Stimulated activated CD8-positive, alpha-beta memory T cell treated with anti-CD3 and anti-CD28 coated beads, Interleukin-7, amount 100 ng/mL, for 24 hours (primary cell): ENCODE results near the gene ABHD10.
"Not testable (repeated sequence)": the region's sequence is repeated elsewhere in the genome, so short reads cannot be mapped to it uniquely, and the experiment has no call there.

ENCODE experiments used
- DNase-seq: peaks from one replicate; pipeline ENCODE4 v3.0.0-alpha.2; 2020; ENCODE audit warnings: low read depth

ABHD10 gene

DNA sequence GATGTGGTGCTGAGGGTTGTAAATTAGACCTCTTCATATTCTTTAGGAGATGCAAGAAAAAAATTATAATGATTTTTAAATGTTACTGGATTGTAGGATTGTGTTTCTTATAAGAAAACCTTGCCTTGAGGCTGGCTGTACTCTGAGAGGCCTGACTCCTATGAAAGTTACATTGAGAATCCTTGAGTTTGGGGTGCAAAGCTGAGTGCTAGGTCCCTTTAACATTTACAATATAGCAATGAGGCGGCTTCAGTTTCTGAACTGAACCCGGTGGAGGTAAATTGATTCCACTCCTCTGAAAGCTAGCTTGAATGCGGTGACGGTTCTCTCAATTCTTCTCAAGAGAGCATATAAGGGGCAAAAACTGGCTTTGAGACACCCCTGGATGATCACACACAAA is 55.6 kb downstream of the ABHD10 start, which contains the start of gene TMPRSS7:
Gene TMPRSS7 (plus strand): TSS at position 301 of the 400 bp plus-strand sequence. CDS start 110 bp downstream, outside the sequence.
- DNase-seq: no peak

DNA sequence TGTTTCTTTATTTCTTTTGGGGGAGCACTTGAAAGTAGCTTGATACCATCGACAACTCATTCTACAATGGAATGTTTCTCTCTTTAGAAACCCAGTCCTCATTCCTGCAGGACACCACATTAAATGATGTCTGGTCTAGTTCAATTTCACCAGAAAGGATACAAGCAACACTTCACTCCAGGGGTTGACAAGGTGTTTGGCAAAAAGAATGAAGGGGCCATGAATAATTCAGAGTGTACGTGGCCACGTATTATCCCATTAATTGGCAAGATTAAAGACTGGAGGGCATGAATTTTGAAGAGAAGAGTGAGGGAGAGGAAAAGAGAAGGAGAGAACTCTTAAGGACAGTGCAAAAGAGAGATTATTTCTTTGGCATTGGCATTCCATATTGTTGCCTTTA is 56.4 kb downstream of the ABHD10 start:
- DNase-seq: no peak

DNA sequence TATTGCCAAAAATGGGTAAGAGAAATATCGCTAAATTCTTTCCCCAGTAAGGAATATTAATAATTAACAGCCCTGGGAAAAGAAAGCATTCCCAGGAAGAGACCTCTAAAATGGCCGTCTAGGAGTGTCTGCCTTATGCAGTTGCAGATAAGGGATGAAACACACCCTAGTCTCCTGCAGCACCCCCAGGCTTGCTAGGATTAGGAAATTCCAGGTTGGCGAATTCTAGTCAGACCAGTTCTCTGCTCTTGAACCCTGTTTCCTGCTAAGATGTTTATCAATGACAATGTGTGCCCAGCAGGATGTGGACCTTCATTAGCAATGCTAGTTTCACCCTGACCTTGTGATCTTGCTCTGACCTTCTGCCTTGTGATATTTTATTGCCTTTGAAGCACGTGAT is 58.4 kb downstream of the ABHD10 start:
- DNase-seq: not testable (repeated sequence)

DNA sequence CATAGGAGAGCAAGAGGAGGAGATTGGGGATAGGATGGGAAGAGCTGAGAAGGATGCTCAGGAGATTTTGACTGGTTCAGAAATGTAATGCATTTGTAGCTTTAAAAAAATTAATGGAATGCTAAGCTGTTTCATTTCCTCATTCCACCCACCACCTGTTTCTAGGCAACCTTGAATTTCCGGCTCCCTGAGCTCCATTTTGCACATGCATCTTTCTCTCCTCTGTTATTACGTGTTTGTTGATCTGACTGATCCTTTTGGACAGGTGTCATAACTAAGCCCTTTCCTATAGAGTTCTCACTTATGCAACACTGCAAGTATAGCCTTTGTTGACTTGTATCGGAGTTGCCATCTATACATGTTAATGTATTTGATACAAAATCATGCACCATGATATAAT is 60.0 kb downstream of the ABHD10 start:
- no peak for DNase-seq

DNA sequence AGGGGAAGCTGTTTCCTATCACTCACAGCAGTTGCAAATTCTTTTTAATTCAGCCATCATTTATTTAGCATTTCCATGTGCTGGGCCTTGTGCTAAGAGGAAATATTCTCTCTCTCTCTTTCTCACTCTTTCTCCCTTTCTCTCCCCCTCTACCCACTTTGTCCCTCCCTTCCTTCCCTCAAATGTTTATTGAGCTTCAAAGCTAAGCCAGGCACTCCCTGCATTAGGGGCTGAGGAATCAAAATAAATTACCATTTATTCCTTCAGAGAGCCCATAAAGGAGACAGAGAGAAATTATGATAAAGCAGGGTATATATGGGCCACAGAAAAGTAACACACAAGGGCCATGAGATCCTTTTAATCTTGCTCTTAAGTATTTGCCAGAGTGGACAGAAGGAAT is 62.5 kb downstream of the ABHD10 start:
- no peak for DNase-seq

DNA sequence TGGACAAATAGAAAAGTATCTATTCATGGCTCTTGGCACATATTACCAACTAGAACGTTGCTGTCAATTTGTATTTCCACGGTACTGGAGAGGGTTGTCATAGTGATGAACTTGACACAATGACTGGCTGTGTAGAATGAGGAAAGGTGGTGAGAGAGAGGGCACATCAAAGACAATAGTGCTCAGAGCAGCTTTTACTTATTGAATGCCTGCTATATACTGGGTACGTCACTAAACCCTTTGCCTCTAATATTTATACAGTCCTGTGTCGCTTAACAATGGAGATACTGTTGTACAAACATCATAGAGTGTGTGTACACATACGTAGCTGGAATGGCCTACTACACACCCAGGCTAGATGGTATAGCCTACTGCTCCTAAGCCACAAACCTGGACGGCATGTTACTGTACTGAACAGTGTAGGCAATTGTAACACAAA is 64.0 kb downstream of the ABHD10 start:
- no peak for DNase-seq
